ENCODE data around the gene TRPM5. TPM values are rescaled to one million over a fixed set of nuclear protein-coding genes. Genes with fewer than 3 reads are reported as not detected.

TRPM5 gene
- total and polyA plus RNA-seq, 2 of the 8 experiments (the other 6 are each of a cell fraction or from before 2014, with no cell fraction given), result 0.02 TPM; not detected in 1

DNA sequence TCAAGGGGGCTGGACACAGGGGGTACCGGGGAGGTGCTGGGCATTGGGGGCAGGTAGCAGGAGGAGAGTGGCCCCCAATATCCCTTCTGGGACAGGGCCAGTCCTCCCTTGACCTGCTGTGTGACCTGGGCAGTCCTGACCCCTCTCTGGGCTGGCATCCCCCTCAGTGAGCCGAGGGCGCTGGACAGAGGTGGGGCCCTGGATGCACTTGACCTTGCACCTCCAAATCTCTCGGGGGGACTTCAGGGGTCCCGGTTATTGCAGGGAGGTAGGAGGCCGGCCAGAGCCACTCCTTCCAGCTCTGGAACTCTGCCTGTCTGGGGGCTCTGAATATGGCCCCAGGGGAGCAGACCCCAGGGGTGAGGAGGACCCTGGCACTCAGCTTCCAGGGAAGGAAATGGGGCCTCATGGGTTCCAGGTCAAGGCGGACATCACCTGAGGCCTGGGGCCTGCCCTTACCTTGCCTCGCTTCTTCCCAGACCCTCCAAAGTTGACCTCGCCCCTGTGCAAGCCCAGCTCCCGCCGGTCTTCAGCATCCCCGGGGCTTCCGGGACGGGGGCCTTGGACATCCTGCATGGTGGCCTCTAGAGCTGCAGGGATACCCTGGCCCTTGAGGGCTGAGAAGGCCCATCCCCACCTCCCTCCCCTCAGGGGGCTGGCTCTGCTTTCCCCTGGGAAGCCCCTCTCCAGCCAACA lies 21.7 kb downstream of the TRPM5 start:
- no peak overlapping the region for H2BK15ac ChIP-seq (ENCODE audit: low read length)
- H2BK12ac ChIP-seq (ENCODE audit: low read depth, low read length), result no peak overlapping the region
- no peaks in the 10 kb centered on the region for H3K36me3 ChIP-seq (ENCODE audit: control insufficient read depth in 2 of 4, insufficient read depth in 4 of 4, low read length in 3 of 4)
- no peak overlapping the region for H3K56ac ChIP-seq (replicated peaks; ENCODE audit: insufficient read length, low read depth, low read length)
- no peak overlapping the region for H2AFZ ChIP-seq (ENCODE audit: low read length)
- CTCF ChIA-PET (ENCODE audit: partially characterized antibody), result interaction anchor here (0.6 to 11.5 kb wide), 14 partner anchors 18 to 465 kb away, joined by 3 to 359 read pairs (median 4); partner anchors contain the start of genes C11orf21, TSPAN32 and TSSC4
- H3K23ac ChIP-seq (ENCODE audit: insufficient read length), result no peak overlapping the region
- H3K9me3 ChIP-seq (ENCODE audit: insufficient read depth in 2 of 2, low read depth in 1 of 2, low read length in 1 of 2), result no peaks in the 10 kb centered on the region
- POLR2A ChIA-PET (ENCODE audit: partially characterized antibody), result interaction anchor here (1.7 kb wide), 1 partner anchor 108 kb away, joined by 5 read pairs; no protein-coding TSS in a partner anchor
- no peak overlapping the region for H3K27ac ChIP-seq (ENCODE audit: low read depth, low read length)
- no peaks in the 10 kb centered on the region for H3K79me1 ChIP-seq (ENCODE audit: low read depth, low read length)
- H3K23me2 ChIP-seq (ENCODE audit: low read depth, low read length), result no peaks in the 10 kb centered on the region
- H3K9ac ChIP-seq (replicated peaks in 1 of 4; ENCODE audit: extremely low read depth in 1 of 4, low read depth in 3 of 4, low read length in 3 of 4), result no peak overlapping the region
- H3K27me3 ChIP-seq (replicated peaks in 1 of 4; ENCODE audit: control insufficient read depth in 3 of 4, extremely low read depth in 1 of 4, insufficient read depth in 3 of 4, low read length in 3 of 4), result peaks cover 0 to 6% (median 0%) of the 10 kb centered on the region in 4 experiments; a peak in 2 of 7 replicates
- H4K20me1 ChIP-seq (replicated peaks in 1 of 2; ENCODE audit: control insufficient read depth in 1 of 2, insufficient read depth in 2 of 2, low read length in 2 of 2), result peaks cover 0 to 1% of the 10 kb centered on the region in 2 experiments
- H4K5ac ChIP-seq (ENCODE audit: insufficient read length, low read depth, low read length), result no peak overlapping the region
- H3K4me3 ChIP-seq (ENCODE audit: extremely low read depth in 1 of 4, insufficient read depth in 2 of 4, low read depth in 3 of 4, low read length in 4 of 4), result no peak overlapping the region
- no peak overlapping the region for H2BK120ac ChIP-seq (replicated peaks; ENCODE audit: low read depth, low read length)
- peaks cover 0 to 5% (median under 1%) of the 10 kb centered on the region in 4 experiments; a peak in 2 of 7 replicates for H3K4me1 ChIP-seq (replicated peaks in 1 of 4; ENCODE audit: control insufficient read depth in 3 of 4, insufficient read depth in 4 of 4, low read length in 3 of 4)
- H3K79me2 ChIP-seq (ENCODE audit: control insufficient read depth in 1 of 2, insufficient read depth in 2 of 2, low read length in 2 of 2), result no peaks in the 10 kb centered on the region
- H3K4ac ChIP-seq (replicated peaks; ENCODE audit: insufficient read length, low read depth, low read length), result no peak overlapping the region
- H3K18ac ChIP-seq (ENCODE audit: extremely low read depth, low read length), result no peak overlapping the region
- H2BK5ac ChIP-seq (ENCODE audit: low read depth, low read length), result no peak overlapping the region
- no peak for FAIRE-seq
- H2AK5ac ChIP-seq (ENCODE audit: low read depth, low read length), result no peak overlapping the region
- no peak for DNase-seq (ENCODE audit: low read depth in 1 of 2, low spot score in 2 of 2)
- no peak overlapping the region for H4K8ac ChIP-seq (ENCODE audit: extremely low read depth, insufficient read depth, low read length)
- H3K4me2 ChIP-seq (ENCODE audit: insufficient read depth in 1 of 2, low read depth in 2 of 2, low read length in 2 of 2), result no peak overlapping the region
- H3K14ac ChIP-seq (ENCODE audit: insufficient read length), result no peak overlapping the region
- 98% methylated on average over 10 of the region's 14 CpGs; no CpG with 5 or more reads in 1 of the 2 experiments for WGBS, 2 experiments (ENCODE audit: extremely low coverage in 1 of 2, insufficient coverage in 1 of 2, insufficient read length in 1 of 2, insufficient replicate concordance in 2 of 2, low coverage in 1 of 2, low lambda C conversion rate in 2 of 2, missing lambda C conversion rate in 1 of 2)
- no peak overlapping the region for H4K91ac ChIP-seq (replicated peaks; ENCODE audit: insufficient read length, low read length)
- H2BK20ac ChIP-seq (ENCODE audit: low read length), result no peak overlapping the region
- no peak for TF ChIP-seq RXRA (IDR thresholded peaks at IDR 0.05; ENCODE audit: insufficient read depth, low read depth, low read length)
- no peak for TF ChIP-seq SIX5 (IDR thresholded peaks at IDR 0.05; ENCODE audit: low read depth, low read length)
- TF ChIP-seq GABPA (IDR thresholded peaks at IDR 0.05; ENCODE audit: borderline replicate concordance, insufficient read depth, low read length), result no peak
- TF ChIP-seq TBP (IDR thresholded peaks at IDR 0.05; ENCODE audit: low read depth, low read length), result no peak
- no peak for TF ChIP-seq RFX5 (IDR thresholded peaks at IDR 0.05; ENCODE audit: borderline replicate concordance, low read depth, low read length)
- no peak for TF ChIP-seq POLR2AphosphoS5 (IDR thresholded peaks at IDR 0.05; ENCODE audit: low read depth, low read length)
- no peak for TF ChIP-seq ASH2L (IDR thresholded peaks at IDR 0.05; ENCODE audit: low read length)

Data from H1 (cell line).